K562 (cell line): ENCODE measurements around the gene NFATC2. TPM values are rescaled to one million over a fixed set of nuclear protein-coding genes. Genes with fewer than 3 reads are reported as not detected.

ENCODE experiments used
- ATAC-seq: fragments of 200-7000 bp; cut with Tn5 transposase; 3 replicates; pipeline ENCODE4 v1.9.1; 2020; ENCODE audit warnings: moderate library complexity
- BruUV-seq: library from RNA; stranded (reverse); fragments of 400-500 nt; replicated peaks from 2 replicates; lab custom pipeline; 2021; lab: Mats Ljungman, UMichigan
- CTCF ChIA-PET: fragments of 300-600 bp; formaldehyde crosslinking; extraction: SDS; loops from one replicate; lab custom pipeline; 2021; ENCODE audit warnings: low intra/inter-chr PET ratio; lab: Yijun Ruan, JAX
- POLR2A ChIA-PET: fragments of 300-600, 350-650 bp; sonication (Branson Sonifier 250); formaldehyde crosslinking; extraction: SDS; loops from one replicate; lab custom pipeline; 2021; ENCODE audit warnings: antibody characterized with exemption, inconsistent platforms; lab: Yijun Ruan, JAX
- DNase-seq, 4 experiments: peaks; one replicate each; pipeline versions ENCODE4 v3.0.0 to v3.0.0-alpha.2; 2011 to 2018; ENCODE audit warnings: low spot score in 3 of 4, mixed read lengths in 3 of 4; ENCODE audit errors: extremely low read depth in 1 of 4
- FAIRE-seq: peaks from 2 replicates; lab custom pipeline; 2011; peaks lifted over from hg19 to GRCh38; lab: Jason Lieb, UNC
- H2AFZ ChIP-seq: 2 replicates; pipeline ENCODE4 v1.6.0; 2011; ENCODE audit warnings: low read depth, low read length, control low read depth, inconsistent platforms
- H3K27ac ChIP-seq: fragments of 200-600 bp; 3 replicates; pipeline ENCODE4 v1.8.0; 2011; ENCODE audit warnings: low read depth, mild to moderate bottlenecking, control low read depth, inconsistent platforms, low read length, moderate library complexity, mixed read lengths; ENCODE audit errors: extremely low read depth
- H3K27me3 ChIP-seq, 2 experiments: fragments of 300-600 bp in 1 of 2; 2 replicates in 1 of 2; 3 replicates in 1 of 2; pipeline versions ENCODE4 v1.6.0 to v1.8.0; 2011; ENCODE audit warnings: inconsistent platforms in 2 of 2, low read length in 2 of 2, mild to moderate bottlenecking in 1 of 2, mixed read lengths in 1 of 2, moderate library complexity in 1 of 2; ENCODE audit not compliant: control insufficient read depth in 2 of 2, insufficient read depth in 2 of 2
- H3K36me3 ChIP-seq: fragments of 300-600 bp; 3 replicates; pipeline ENCODE4 v1.8.0; 2011; ENCODE audit warnings: mild to moderate bottlenecking, low read length, inconsistent platforms; ENCODE audit not compliant: control insufficient read depth, insufficient read depth
- H3K4me1 ChIP-seq, 2 experiments: fragments of 200-600 bp in 1 of 2; replicated peaks in 1 of 2; 2 replicates in 1 of 2; 3 replicates in 1 of 2; pipeline versions ENCODE4 v1.5.1 to v1.8.0; 2011; ENCODE audit warnings: inconsistent platforms in 2 of 2, low read length in 2 of 2, mild to moderate bottlenecking in 1 of 2, mixed read lengths in 1 of 2, moderate library complexity in 1 of 2; ENCODE audit not compliant: control insufficient read depth in 2 of 2, insufficient read depth in 2 of 2
- H3K4me2 ChIP-seq: 2 replicates; pipeline ENCODE4 v1.6.1; 2011; ENCODE audit warnings: low read length, control low read depth, inconsistent platforms, mixed read lengths; ENCODE audit not compliant: insufficient read depth
- H3K4me3 ChIP-seq: fragments of 200-600 bp; sonication (generic), shearing (Covaris generic); 2 replicates; pipeline ENCODE4 v1.5.1; 2016; ENCODE audit warnings: control low read depth, inconsistent platforms
- H3K79me2 ChIP-seq: fragments of 200-600 bp; 3 replicates; pipeline ENCODE4 v1.8.0; 2011; ENCODE audit warnings: low read length, inconsistent platforms; ENCODE audit not compliant: control insufficient read depth, insufficient read depth
- H3K9ac ChIP-seq, 2 experiments: 2 replicates each; pipeline versions ENCODE4 v1.6.0 to v1.6.1; 2011; ENCODE audit warnings: low read depth in 2 of 2, low read length in 2 of 2, control low read depth in 1 of 2, inconsistent platforms in 1 of 2, mild to moderate bottlenecking in 1 of 2, mixed read lengths in 1 of 2; ENCODE audit not compliant: insufficient read depth in 1 of 2
- H3K9me1 ChIP-seq: one replicate; pipeline ENCODE4 v1.6.0; 2011; ENCODE audit warnings: inconsistent platforms, mild to moderate bottlenecking, low read length, moderate library complexity; ENCODE audit not compliant: control insufficient read depth, insufficient read depth
- H3K9me3 ChIP-seq: replicated peaks from 2 replicates; pipeline ENCODE4 v1.5.1; 2011; ENCODE audit warnings: low read depth, low read length, inconsistent platforms; ENCODE audit not compliant: control insufficient read depth, insufficient read depth
- H4K20me1 ChIP-seq: replicated peaks from 2 replicates; pipeline ENCODE4 v1.6.1; 2011; ENCODE audit warnings: low read length, inconsistent platforms, mixed read lengths; ENCODE audit not compliant: control insufficient read depth, insufficient read depth
- DMBX1 ChIP-seq: fragments of 250-450 bp; sonication (Bioruptor Pico); IDR thresholded peaks from 2 replicates; pipeline ENCODE4 v1.8.0; 2022; ENCODE audit warnings: inconsistent platforms, mild to moderate bottlenecking, moderate library complexity, borderline replicate concordance
- JUN ChIP-seq, 2 experiments: sonication (generic) in 1 of 2; formaldehyde crosslinking in 1 of 2; IDR thresholded peaks; 2 replicates each; pipeline versions ENCODE4 v1.6.1 to v1.8.0; 2012 to 2022; ENCODE audit warnings: borderline replicate concordance in 2 of 2, mild to moderate bottlenecking in 2 of 2, improper control_type of control experiment in 1 of 2, low read depth in 1 of 2, low read length in 1 of 2, missing genetic modification reagents in 1 of 2
- KAT2B ChIP-seq: IDR thresholded peaks from one replicate; pipeline ENCODE4 v1.6.1; 2012; ENCODE audit warnings: low read depth, mild to moderate bottlenecking, control low read depth, inconsistent platforms, low read length, moderate library complexity
- KLF13 ChIP-seq: fragments of 450-650 bp; IDR thresholded peaks from 2 replicates; pipeline ENCODE4 v1.6.1; 2016; ENCODE audit warnings: missing genetic modification characterization, low read depth, mild to moderate bottlenecking, missing compliant biosample characterization, moderate library complexity, borderline replicate concordance
- RNF2 ChIP-seq: sonication (generic); IDR thresholded peaks from 2 replicates; pipeline ENCODE4 v1.6.1; 2016
- SAFB ChIP-seq: fragments of 200-400 bp; formaldehyde crosslinking; IDR thresholded peaks from 2 replicates; pipeline ENCODE4 v1.6.1; 2017; ENCODE audit warnings: low read depth, low read length, borderline replicate concordance
- SETDB1 ChIP-seq: IDR thresholded peaks from one replicate; pipeline ENCODE4 v1.6.1; 2012; ENCODE audit warnings: low read length, control low read depth, inconsistent platforms
- SMARCC2 ChIP-seq: fragments of 450-650 bp; IDR thresholded peaks from 2 replicates; pipeline ENCODE4 v1.6.1; 2017; ENCODE audit warnings: antibody characterized with exemption, moderate library complexity, mild to moderate bottlenecking, low read depth
- ZBED1 ChIP-seq: IDR thresholded peaks from 2 replicates; pipeline ENCODE4 v1.6.1; 2014
- ZFP36 ChIP-seq: fragments of 150-350 bp; IDR thresholded peaks from 2 replicates; pipeline ENCODE4 v1.6.1; 2018; ENCODE audit warnings: low read length, low read depth; ENCODE audit not compliant: partially characterized antibody
- ZNF174 ChIP-seq: fragments of 250-450 bp; sonication (Bioruptor Pico); IDR thresholded peaks from 2 replicates; pipeline ENCODE4 v1.4.0; 2020; ENCODE audit warnings: mild to moderate bottlenecking
- ZNF239 ChIP-seq: fragments of 250-450 bp; sonication (Bioruptor Pico); IDR thresholded peaks from 2 replicates; pipeline ENCODE4 v1.4.0; 2020; ENCODE audit warnings: mild to moderate bottlenecking
- ZNF76 ChIP-seq: fragments of 250-450 bp; sonication (Bioruptor Pico); IDR thresholded peaks from 2 replicates; pipeline ENCODE4 v1.4.0; 2020; ENCODE audit warnings: mild to moderate bottlenecking, moderate library complexity, borderline replicate concordance
- WGBS: fragments of 100-300 bp; shearing (Covaris generic); methylation state at CpG from one replicate; pipeline ENCODE4 v1.1.6; 2016; ENCODE audit warnings: low coverage, mixed read lengths; ENCODE audit not compliant: insufficient coverage; ENCODE audit errors: missing lambda C conversion rate; 5-methylcytosine and 5-hydroxymethylcytosine counted together
- in situ Hi-C: fragments of 300-500 bp; cut with MboI; formaldehyde crosslinking; loops from 4 replicates; pipeline ENCODE4 v1.15.0; 2018; ENCODE audit warnings: inconsistent platforms, mixed read lengths
- intact Hi-C: fragments of 100-400 bp; cut with micrococcal nuclease; formaldehyde crosslinking; loops from 2 replicates; pipeline ENCODE4 v1.14.2; 2022
- polyA plus RNA-seq, 8 experiments: library from polyadenylated mRNA; depleted of rRNA in 4 of 8; stranded (reverse) in 5 of 8; unstranded in 3 of 8; fragments of >200 nt; fragmentation: Nextera tagmentation in 2 of 8; fragmentation: Illumina TruSeq in 1 of 8; extraction: Ambion mirVana in 2 of 8; extraction: Trizol in 1 of 8; gene quantifications; 2 replicates each; pipeline versions ENCODE4 v1.2.1 to v1.2.3, GENCODE V29; 2011 to 2014; ENCODE audit warnings: inconsistent platforms in 1 of 8, missing spikeins in 1 of 8
- total RNA-seq, 7 experiments: library from RNA; depleted of rRNA in 6 of 7; stranded (reverse); fragments of >200 nt in 6 of 7; fragmentation: Illumina TruSeq in 2 of 7; extraction: Trizol in 2 of 7; gene quantifications; 2 replicates each; pipeline versions ENCODE4 v1.2.1 to v1.2.3, GENCODE V29; 2011 to 2021; ENCODE audit warnings: low replicate concordance in 1 of 7
- TF ChIP-seq, protein P1 (sequence below): sonication (generic); formaldehyde crosslinking; IDR thresholded peaks from 2 replicates; pipeline ENCODE4 v1.9.0; 2022; ENCODE audit warnings: mild to moderate bottlenecking, missing genetic modification reagents
- TF ChIP-seq, protein P2 (sequence below): fragments of 450-650 bp; IDR thresholded peaks from one replicate; pipeline ENCODE4 v1.6.1; 2018; ENCODE audit warnings: mild to moderate bottlenecking, moderate library complexity; ENCODE audit not compliant: partially characterized antibody

NFATC2 gene
- total and polyA plus RNA-seq, 9 of the 15 experiments (the other 6 are each of a cell fraction or from before 2014, with no cell fraction given) = 1.9 to 11.2 (median 3.0) TPM

GRCh38 chr20:51354191-51354768 lies 188.2 kb downstream of the NFATC2 start:
- Histone ChIP-seq H3K27me3 (peaks cover 0 to 7% of the 10 kb centered on the region in 2 experiments; a peak in 4 of 5 replicates), H3K4me2 (no peak overlapping the region), H3K27ac (no peak overlapping the region), H3K9me3 (no peaks in the 10 kb centered on the region), H3K9me1 (peaks cover 6% of the 10 kb centered on the region), H3K4me3 (no peak overlapping the region), H4K20me1 (no peaks in the 10 kb centered on the region), H3K36me3 (no peaks in the 10 kb centered on the region), H3K4me1 (peaks cover 3 to 11% of the 10 kb centered on the region in 2 experiments; a peak in 3 of 5 replicates), H3K9ac (no peak overlapping the region), H2AFZ (peak overlapping the region; percentile 19; the same call in 1 of the 2 replicates)
- WGBS = 38% methylated on average over 17 of the region's 17 CpGs
- no TSS peak for BruUV-seq
- ChIA-PET POLR2A (interaction anchor here (0.5 to 1.6 kb wide), 2 partner anchors 15 to 64 kb away, joined by 4 read pairs; no protein-coding TSS in a partner anchor), CTCF (no interaction called here)
- ATAC-seq = no peak
- DNase-seq = no peak
- in situ Hi-C loops = no loop called here
- intact Hi-C loops = no loop called here
- TF ChIP-seq ZNF239 (no peak), ZFP36 (no peak), SAFB (no peak), SMARCC2 (no peak), ZBED1 (no peak), JUN (IDR thresholded peaks at IDR 0.05; ENCODE audit: borderline replicate concordance, low read depth, low read length) (no peak), JUN (CRISPR knock-in tag; IDR thresholded peaks at IDR 0.05; ENCODE audit: borderline replicate concordance) (no peak), KLF13 (tag) (no peak), RNF2 (no peak), DMBX1 (CRISPR knock-in tag) (no peak), ZNF76 (CRISPR knock-in tag) (no peak), KAT2B (no peak), ZNF174 (CRISPR knock-in tag) (no peak), SETDB1 (no peak)
- TF ChIP-seq, protein P1, sequence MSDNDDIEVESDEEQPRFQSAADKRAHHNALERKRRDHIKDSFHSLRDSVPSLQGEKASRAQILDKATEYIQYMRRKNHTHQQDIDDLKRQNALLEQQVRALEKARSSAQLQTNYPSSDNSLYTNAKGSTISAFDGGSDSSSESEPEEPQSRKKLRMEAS (CRISPR knock-in tag) = no peak
- TF ChIP-seq, protein P2, sequence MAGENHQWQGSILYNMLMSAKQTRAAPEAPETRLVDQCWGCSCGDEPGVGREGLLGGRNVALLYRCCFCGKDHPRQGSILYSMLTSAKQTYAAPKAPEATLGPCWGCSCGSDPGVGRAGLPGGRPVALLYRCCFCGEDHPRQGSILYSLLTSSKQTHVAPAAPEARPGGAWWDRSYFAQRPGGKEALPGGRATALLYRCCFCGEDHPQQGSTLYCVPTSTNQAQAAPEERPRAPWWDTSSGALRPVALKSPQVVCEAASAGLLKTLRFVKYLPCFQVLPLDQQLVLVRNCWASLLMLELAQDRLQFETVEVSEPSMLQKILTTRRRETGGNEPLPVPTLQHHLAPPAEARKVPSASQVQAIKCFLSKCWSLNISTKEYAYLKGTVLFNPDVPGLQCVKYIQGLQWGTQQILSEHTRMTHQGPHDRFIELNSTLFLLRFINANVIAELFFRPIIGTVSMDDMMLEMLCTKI = no peak
- TF ChIP-seq, all 486 proteins: peak for 0
- no peaks in the 10 kb centered on the region for H3K79me2 ChIP-seq
- no peak for FAIRE-seq
